Fibroblast of skin of left quadriceps (primary cell): ENCODE data around the gene NUMBL.
A peak's percentile ranks its signal among the peaks of the same experiment; 100 is the strongest.

Experiments used
- DNase-seq, 2 experiments: peaks; one replicate each; pipeline ENCODE4 v3.0.0-alpha.2; 2013; ENCODE audit warnings: low read depth in 2 of 2

NUMBL gene

DNA sequence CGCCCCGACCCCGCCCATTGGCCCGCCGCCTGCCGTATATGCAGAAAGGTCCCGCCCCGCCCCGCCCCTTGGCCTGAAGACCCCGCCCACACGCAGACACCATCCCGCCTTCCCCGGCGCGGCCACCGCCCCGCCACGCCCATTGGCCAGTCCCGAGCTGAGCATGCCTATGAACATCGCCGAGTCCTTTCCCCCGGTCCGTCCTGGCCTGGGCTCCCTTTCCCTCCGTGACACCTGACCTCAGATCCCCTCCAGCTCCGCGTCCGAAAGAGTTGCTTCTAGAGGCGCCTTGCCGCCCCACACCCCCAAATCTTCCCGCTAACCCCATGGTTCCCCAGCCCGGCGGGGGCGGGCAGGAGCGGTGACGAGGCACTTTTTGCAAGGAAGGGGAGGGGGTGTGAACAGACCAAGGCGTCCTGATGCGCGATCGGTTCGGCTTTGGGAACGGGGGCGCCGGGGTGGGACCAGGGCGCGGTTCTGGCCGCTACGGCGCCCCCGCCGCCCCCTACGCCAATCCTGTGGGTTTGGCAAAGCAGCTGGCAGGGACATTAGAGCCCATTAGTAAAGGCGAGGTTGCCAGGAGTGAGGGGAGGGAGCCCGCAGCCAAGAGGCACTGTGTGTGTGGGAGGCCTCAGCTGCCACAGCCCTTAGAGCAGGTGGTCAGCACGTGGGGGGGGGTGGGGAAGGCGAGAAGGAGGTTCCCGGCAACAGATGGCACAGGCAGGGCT lies 406 bp upstream of the NUMBL start:
- DNase-seq: peak; percentile 82 to 83

DNA sequence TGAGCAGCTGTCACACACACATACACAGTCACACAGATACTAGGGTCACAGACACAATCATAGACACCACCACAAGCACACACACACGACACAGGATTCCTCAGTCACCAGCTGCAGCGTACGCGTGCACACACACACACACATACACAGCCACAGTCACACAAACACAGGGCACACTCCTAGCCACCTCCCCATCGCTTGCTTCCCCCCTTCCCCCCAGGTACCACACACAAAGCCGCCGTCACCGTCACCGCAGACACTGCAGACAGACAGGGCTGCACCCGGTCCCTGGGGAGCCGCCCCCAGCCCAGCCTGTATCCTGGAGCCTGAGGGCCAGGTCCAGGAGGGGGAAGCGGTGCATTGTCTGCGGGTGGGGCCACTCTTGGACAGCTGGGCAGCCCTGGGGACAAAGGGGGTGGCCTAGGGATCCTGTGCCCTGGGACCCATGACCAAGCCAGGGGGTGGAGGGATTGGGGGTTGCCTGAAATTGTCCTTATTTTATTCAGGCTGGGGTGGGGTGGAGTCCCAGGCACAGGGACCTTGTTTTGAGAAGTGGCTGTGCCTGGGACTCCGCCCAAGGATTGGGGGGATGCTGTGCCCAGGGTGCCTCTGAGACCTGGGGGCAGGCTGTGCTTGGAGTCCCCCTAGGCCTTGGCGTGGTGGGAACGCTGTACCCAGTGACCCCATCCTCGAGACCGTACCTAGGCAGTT lies 957 bp downstream of the NUMBL start:
- DNase-seq: no peak

DNA sequence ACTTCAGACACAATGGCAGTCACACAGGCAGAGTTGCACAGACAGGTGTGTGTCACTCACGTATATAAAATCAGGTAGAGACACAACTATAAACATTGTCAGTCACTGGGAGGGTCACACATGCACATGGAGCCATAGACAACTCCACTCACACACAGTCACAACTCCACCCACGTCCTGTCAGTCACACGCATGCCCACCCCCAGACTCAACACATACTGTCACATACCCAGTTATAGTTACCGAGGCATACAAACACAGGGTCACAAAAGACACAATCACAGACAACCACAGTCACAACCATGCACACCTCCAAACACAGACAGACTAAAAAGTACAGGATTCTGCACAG lies 1.5 kb downstream of the NUMBL start:
- no peak for DNase-seq

DNA sequence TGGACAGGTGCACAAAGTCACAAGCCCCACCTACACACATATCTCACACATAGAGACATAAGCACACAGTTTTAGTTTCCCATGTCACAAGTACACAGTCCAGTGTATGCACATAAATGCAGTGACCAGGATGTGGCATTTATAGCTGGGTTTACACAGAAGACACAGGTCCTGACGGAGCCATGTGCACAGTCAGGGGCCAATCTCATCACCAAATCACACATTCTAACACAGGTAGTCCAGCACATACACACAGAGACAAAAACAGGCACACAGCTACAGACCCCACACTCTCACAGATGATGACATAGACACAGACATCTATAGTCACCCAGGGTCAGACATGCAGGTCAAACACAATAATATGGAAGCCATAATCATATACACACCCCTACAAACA lies 2.1 kb downstream of the NUMBL start:
- DNase-seq: no peak

DNA sequence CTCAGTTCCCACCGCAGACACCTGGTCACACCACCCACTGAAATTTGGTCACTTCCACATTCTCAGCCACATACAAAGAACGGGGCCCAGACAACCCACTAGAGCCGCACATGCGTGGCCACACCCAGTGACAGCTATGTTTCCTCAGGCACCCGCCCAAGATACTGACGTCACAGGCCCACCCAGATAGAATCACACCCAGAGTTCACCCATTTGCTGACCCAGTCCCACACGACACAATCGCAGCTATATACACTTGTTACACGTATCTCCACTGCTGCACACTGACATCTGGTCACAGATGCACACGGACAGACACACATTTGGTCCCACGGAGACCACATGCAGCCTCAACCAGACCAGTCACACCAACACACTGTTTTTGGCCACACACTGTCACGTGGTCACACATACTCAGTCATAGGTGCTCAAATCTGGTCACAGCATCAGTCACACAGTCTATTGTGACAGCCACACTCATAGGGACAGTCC lies 2.9 kb downstream of the NUMBL start:
- no peak for DNase-seq

DNA sequence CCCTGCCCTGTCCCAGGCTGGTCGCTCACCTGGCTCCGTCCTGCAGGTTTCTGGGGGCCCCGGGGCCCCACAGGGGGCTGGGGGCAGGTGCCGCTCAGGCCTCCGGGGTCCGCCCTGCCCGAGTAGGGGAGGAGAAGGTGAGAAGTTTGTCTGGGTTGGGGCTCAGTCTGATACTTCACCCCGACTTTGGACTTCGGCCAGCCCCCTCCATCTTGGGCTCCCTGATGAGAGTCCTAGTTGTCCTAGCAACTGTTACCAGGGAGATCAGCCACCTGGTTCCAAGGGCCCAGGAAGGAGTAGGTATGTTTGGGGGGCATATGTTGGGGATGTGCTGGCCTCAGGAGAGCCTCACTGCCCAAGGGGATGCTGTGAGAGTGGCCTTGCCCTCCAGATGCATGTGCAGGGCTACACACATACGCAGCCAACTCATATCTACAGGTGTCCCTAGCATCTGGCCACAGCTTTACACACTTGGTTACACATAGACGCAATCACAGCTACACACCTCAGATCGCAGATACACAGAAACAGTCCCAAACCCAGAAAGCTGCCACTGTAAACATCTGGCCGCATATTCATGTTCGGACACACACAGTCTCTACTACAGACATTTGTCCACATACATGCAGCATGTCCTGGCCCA lies 3.4 kb downstream of the NUMBL start:
- DNase-seq: no peak

DNA sequence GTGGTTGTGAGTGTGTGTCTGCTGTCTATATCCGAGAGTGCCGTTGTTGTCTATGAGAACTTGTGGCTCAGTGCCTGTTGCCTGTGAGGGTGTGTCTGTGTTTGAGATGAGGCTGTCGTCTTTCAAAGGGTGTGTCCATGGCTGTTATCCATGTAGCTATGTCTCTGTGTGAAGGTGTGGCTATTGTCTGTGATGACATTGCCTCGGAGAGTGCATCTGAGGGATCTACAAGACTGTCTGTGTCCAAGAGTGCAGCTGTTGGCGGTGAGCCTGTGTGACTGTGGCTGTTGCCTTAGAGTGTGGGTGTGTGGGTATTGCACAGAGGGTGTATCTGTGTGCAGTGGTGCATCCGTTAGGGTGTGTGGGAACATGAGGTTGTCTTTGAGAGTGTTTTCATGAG lies 4.9 kb downstream of the NUMBL start:
- no peak for DNase-seq

DNA sequence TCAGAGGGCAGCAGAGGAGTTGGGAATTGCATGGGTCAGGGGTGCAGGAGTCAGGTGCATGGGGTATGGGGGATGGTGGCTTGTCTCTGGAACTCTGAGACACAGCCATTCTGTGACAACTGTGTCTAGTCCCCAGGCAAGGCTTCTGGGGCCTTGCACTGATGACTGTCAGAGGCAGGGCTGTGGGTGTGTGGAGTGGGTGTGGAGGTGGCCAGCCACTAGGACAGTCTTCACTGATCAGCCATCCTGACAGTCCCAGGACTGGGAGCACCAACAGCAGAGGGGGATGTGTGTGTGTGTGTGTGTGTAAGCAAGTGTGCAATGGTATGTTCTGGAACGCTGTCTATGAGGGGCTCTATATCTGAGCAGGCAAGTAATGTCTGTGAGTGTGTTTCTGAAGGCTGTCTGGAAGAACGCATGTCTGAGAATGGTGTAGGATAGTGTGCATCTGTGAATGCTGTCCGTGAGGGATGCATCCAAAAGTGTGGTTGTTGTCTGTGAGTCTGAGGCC lies 5.4 kb downstream of the NUMBL start:
- no peak for DNase-seq

DNA sequence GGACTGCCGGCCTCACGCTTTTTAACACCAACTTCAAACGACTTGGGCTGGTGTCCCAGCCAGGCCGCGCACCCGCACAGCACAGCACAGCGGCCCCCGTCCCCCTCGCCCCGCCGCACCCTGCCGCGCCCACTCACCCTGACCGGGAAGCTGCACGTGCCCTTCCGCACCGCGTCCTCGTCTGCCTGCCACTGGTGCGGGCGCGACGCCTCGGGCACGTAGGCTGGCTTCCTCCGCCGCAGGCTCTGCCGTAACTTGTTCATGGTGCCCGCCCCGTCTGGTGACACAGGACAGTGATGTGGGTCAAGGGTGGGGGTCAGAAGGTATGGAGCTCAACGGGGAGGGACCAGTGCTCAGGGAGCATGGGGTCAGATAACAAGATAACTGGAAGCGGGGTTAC lies 6.2 kb downstream of the NUMBL start:
- DNase-seq: no peak

DNA sequence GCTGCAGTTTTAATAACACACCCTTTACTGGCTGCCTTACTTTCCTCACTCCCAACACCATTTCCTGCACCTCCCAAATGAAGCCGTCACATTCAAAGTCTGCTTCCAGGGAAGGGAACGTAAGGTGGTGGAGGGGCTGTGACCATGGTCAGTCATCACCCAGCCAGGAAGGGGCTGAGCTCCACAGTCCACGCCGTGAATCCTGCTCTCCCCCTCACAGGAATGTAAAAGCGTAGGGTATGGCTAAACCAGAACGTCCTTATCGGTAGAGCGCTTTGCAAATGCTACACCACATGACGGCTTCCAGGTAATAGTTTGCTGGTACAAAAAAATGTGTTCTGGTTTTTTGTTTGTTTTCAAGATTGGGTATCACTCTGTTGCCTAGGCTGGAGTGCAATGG lies 7.0 kb downstream of the NUMBL start:
- no peak for DNase-seq

DNA sequence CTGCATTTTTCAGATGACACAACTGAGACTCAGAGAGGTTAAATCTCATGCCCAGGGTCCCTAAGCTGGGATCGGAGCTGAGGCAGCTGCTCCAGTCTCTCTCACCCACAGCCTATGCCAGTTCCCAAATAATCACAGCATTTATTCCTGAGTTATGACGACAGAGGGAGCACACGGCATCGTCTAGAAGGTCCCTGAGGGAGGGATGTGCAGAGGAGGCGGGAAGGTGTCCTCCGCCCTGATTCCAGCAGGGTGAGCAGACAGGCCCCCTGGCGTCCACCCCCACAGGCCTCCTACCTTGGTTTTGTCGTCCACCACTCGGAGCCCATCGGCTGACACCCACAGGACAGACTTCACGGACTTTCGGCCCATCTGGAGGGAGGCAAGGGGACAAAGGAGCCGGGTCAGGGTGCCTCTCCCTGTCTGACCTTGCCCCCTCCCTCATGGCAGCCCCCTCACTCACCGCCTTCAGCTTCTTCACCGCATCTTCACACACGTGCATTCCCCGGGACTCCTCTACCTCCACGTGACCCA lies 8.0 kb downstream of the NUMBL start:
- DNase-seq: no peak

DNA sequence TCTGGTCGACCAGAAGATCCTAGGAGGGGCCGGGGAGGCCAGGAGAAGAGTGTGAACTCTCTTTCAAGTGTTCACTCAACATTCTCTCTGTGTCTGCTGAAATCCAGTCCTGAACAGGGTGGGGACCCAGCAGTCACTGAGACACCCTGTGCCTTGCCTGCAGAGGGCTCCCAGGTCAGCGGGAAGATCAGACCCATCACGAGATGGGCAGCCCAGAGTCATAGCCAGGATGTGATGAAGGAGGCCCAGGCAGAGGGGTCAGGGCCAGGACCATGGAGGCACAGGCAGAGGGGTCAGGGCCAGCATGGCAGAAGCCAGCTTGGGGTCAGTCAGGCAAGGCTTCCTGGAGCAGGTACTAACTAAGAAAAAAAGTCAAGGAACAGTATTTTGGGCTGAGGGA lies 9.4 kb downstream of the NUMBL start:
- no peak for DNase-seq

DNA sequence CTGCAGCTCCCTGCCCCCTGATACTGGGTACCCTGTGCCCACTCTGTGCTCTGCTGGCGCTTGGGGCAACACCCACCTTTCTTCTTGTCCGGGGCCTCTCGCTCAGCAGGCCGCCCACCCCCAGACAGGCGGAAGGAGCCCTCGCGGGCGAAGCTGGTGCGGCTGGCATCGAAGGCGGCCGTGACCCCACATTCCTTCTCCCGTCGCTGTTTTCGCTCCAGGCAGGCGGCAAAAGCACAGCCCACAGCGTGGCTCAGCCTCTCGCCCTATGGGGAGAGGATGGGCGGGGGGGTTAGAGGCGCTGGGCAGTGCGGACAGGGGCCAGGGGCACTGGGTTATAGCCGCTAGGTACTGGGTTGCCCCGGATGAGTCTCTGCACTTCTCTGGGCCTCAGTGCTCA lies 13.3 kb downstream of the NUMBL start:
- DNase-seq: no peak

DNA sequence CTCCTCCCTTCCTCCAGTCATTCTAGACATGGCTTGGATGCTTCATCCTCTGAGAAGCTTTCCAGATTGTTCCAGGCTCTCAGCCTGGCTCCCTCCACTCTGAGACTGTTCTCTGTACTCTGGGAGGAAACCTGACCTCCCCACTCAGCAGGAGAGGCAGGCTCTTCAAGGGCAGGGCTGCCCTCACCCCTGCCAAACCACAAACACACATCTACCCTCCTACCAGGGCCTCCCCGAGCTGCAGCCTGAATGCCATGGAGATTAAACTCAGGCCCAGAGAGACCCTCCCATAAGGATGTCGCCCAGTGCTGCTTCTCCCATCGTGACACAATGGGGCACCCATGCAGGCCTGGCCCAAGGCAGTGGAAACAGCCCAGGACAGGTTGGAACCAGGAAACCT lies 16.2 kb downstream of the NUMBL start:
- no peak for DNase-seq

DNA sequence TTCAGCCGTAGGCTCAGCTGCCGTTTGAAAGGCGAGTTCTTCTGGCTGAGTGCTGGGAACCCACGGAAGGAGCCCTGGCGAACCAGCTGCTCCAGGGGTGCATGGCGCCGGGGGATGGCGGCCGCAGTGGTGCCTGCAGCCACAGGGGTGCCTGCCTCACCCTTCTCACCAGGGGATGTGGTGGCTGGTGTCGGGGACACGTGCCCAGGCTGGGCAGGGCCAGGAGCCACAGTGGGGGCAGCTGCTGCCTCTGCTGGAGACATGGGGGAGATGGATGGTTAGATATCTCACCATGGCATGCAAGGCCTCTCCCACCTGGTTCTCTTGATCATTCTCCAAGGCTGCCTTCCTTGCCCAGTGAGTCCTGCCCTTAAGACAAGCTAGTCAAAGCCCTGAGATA lies 17.1 kb downstream of the NUMBL start:
- no peak for DNase-seq

DNA sequence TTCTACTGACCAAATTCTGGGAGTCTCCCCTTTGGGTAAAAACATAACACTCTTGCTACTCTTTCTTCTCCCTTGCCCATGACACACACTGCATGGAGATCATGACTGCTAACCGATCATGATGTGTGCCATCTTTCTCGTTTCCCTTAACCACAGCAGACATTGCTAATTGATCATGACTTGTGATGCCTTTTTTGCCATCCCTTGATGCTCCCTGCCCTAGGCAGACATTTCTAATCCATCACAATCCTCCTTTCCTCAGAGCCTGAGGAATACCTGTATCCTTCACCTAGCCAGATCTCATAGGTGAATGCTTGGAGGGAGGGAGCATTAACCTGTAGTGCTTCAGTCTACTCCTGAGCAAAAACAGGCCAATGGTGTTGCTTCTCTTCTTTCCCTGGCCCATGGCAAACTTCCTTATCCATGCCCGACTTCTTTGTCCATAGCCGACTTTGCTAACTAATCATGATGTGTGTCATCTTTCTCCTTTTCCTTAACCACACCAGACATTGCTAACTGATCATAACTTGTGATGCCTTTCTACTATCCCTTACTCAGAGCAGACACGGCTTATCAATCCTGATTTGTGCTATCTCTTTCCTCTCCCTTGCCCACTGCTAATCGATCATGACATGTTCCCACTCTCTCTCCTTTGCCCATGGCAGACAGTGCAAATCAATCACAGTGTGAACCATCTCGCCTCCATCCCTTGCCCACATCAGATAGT lies 17.7 kb downstream of the NUMBL start:
- no peak for DNase-seq

DNA sequence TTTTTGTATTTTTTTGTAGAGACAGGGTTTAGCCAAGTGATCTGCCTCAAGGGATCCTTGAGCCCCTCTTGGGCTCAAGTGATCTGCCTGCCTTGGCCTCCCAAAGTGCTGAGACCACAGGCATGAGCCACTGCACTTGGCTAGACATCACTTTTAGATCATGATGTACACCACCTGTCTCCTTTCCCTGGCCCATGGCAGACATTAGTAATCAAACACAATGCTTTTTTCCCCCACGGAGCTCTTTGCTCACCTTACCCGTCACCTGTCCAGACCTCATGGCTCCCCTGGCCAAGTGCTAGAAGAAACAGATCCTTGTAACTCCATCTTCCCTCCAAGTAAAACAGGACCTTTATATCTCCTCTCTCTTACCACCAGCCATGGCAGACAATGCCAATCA lies 18.4 kb downstream of the NUMBL start:
- DNase-seq: no peak

DNA sequence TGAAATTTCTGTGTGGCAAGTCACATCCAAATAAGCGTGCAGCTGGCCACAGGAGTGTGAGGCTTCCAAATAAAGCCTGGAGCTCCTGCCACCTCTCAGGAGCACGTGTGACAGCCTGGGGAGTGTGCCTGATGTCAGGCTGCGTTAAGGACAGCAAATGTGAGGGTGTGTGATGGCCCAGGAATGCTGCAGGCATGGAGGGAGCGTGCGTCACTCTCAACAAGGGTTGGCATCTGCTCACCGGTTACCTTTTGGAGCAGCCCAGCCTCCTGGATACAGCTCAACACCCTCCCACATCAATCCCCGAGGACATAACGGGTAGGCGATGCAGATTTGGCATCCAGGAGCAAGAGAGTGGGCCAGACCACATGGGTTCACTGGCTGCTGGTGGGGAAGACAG lies 19.0 kb downstream of the NUMBL start:
- no peak for DNase-seq

DNA sequence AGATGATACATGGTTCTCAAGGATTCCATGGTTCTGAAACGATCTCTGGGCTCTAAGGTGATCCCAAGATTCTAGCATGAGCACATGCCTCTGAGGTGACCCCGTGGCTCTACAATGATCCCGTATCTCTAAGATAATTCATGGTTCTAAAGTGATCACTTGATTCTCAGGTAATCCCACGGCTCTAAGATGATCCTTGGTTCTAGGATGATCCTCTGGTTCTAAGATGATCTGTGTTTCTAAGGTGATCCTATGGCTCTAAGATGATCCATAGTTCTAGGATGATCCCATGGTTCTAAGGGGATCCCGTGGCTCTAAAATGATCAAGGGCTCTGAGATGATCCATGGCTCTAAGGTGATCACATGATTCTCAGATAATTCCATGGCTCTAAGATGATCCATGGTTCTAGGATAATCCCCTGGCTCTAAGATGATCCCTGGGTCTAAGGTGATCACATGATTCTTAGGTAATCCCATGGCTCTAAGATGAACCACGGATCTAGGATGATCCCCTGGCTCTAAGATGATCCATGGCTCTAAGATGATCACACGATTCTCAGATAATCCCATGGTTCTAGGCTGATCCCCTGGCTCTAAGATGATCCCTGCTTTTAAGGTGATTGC lies 21.3 kb downstream of the NUMBL start:
- no peak for DNase-seq

DNA sequence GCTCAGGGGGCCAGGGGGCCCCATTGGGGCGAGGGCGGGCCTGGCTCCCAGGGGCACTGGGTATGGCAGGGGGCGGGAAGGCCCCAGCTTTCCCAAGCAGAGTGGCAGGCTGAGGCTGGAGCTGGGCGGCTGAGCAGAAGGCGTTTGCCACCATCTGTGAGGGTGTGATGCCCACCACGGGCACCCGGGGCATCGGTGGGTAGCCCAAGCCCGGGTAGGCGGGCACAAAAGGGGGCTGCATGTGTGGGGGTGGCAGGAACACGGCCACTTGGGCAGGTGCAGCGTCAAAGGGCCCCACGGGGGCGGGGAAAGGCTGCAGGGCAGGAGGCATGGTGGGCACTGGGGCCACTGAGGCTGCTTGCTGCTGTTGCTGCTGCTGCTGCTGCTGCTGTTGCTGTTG lies 22.8 kb downstream of the NUMBL start:
- no peak for DNase-seq

DNA sequence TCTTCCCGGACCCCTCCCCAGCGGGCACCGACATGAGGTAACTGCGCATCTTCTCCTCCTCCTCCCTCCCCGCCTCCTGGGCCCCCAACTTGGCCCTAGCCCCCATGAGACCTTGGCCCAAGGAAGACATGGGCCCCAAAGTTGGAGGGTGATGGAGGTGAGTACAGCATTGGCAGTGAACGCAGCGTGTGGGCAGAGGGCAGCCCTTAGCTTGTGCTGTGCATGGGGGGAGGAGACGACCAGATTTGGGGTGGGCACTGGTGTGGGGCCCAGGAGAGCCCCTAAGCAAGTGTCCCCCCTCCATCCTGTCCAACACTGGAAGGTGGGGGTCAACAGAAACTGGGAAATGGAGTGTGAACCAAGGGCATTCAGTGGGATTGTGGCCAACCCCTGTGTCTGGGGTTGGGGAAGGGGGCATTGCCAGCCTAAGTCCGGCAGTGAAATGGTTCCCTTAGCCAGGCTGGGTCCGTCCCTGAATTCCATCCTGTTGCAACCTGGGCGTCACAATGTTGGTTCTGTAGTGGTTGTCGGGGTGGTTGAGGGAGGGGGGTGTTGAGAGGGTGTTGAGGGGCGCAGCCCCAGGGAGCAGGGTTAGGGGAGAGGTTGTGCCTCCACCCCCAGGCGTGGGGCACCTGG lies 23.5 kb downstream of the NUMBL start:
- no peak for DNase-seq
